SKM-1 treated with dmso at 0.1 percent for 144 hours (cell line): Measurements from ENCODE around the gene RAPGEF5.

Experiments
- DNase-seq: peaks from one replicate; lab custom pipeline; 2025; ENCODE audit not compliant: unreplicated experiment; lab: John Stamatoyannopoulos, UW

RAPGEF5 gene

DNA sequence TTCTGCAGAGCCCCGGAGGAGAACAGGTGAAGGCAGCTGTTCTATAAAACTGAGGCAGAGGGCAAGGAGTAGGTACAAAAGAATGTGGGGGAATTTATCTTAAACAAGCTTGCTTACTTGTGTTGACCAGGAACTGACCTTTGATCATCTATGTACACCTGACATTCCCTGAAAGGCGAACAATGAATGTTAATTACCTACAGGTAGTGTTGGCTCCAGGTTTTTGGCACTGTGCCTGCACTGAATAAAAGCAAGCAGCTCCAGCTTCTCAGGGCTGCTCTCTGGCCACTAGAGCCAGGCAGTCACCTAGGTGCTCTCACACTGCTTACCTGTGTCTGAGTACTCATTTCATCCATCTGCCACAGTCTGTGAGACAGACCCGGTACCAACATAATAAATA is 87.0 kb downstream of the RAPGEF5 start:
- DNase-seq, result no peak

DNA sequence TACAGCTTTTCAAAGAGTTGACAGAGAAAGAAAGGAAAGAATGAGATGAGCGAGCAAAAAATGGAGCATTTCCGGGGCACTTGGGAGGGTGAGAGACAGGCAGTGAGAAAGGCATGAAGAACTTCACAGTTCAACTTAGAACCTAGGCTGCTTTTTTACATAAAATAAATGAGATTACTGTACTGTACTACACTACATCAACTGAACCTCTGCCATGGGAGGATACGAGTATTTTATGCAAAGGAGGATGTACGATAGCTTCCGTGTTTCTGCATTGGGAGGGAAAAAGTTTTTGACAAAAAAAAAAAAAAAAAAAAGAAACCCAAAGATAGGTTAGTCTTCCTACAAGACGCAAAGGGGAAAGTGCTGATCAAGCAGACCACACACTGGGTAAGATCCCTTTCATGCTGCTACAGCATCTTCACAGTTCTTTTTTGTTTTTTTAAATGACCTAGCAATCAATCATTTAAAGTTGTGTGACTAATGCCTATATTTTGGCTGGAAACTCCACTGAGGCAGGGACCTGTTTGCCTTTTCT is 88.0 kb downstream of the RAPGEF5 start:
- DNase-seq, result no peak

DNA sequence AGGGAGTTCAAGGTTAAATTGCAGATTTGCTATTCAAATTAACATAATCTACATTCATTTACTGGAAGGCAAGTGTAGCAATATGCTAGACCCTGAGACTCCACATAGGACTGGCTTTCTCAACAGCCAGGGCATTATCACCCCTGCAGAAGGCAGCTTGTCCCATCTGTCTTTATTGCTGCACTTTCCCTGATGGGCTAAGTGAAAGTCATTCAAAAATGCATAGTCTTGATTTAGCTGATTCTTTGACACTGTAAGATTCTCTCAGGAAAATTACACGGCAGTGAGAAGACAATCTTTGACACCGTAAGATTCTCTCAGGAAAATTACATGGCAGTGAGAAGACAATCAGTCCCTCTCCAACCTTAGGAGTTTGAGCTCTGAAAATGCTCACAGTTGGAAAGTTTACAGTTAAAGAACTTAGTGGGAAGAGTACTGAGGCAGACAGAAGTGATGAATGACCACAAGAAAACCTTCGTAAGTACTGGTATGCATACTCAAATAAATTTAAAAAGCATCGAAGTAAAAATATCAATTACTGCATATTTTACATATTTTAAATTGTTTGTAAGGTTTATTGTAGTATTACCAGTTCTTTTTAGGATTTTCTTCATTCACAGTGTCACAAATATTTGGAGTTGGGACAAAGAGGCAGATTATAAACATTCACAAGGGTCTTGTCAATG is 88.9 kb downstream of the RAPGEF5 start:
- DNase-seq, result no peak

DNA sequence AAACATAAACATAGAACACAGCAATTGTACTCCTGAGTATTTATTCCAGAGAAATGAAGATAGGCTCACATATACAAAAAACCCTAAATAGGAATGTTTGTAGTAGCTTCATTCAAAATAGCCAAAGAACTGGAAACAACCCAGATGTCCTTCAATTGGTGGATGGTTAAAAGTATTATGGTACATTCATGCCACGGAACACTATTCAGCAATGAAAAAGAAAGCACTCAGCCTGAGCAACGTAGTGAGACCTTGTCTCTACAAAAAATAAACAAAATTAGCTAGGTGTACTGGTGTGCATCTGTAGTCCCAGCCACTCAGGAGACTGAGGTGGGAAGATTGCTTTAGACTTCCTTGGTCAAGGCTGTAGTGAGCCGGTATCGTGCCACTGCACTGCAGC is 94.4 kb downstream of the RAPGEF5 start:
- DNase-seq, result no peak

DNA sequence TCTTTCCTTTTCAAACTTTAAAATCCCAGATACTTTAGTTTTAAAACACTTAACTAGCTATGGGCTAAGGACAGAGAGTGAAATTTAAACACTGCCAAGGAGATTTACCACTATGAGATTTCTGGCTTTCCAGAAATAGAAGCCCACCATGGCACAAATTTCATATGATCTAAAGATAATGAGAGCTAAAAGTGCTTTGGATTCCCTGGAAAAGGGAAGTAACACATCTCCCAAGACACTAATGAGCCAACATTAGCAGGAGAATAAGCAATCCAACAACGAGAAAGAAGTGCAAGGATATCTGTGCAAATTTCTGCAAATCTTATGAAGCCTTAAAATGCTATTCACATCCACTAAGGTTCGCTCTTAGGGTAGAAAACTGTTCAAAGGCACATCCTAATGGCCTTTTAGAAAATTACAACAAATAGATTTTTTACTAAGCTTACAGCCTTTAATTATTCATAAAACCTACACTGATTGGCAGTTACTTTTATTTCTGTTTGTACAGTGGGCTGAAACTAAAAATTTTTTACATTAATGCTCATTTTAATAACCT is 100.3 kb downstream of the RAPGEF5 start:
- no peak for DNase-seq

DNA sequence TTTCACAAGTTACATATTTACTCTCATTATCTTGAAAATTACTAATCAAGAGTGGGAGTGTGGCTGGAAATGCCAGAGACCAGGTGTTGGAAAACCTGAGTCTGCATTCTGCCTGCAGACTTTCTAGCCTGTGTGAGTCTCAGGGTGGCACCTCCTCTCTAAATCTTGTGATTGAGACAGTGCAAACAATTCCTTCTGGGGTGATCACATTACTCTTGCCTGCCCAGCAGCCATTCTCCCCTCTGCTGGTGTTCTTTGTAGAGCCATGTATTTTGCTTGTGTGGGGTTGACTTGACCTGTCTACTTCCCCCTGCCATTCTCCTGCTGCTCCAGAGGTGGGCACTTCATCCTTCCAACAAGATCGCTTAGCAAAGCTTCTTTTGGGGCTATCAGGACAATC is 101.1 kb downstream of the RAPGEF5 start:
- no peak for DNase-seq

DNA sequence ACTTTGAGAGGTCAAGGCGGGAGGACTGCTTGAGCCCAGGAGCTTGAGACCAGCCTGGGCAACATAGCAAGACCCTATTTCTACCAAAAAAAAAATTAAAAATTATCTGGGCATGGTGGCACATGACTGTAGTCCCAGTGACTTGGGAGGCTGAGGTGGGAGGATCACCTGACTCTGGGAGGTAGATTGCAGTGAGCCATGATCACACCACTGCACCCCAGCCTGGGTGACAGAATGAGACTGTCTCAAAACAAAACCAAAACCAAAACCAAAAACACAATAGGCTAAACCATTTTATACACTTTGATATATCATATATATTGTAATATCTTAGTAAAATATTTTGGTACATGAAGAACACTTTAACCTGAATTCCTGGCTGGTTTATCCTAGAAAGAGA is 101.6 kb downstream of the RAPGEF5 start:
- DNase-seq, result no peak

DNA sequence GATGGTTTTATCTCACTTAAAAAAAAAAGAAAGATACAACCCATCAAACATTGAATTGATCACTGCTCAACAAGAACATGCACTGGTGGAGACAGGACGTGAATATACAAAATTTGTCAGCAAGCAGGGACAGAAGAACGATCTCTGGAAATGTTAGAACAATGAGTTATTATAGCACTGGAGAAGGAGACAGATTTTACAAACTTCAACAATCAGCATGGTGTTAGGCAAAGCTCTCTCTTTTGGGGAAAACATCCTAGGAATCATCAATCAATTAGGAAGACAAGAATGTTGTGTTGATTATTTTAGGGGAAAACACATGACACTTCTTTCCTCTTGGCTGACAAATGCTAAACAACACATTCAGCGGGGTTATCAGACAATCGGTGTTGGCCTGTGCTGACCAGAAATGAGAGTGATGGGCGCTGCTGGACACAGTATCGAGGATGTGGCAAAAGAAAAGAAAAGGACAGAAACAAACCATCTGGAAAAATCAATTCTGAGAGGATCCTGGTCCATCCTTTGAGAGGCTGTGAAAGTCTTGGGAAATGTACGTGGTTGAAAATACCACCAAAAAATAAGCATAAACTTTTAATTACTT is 103.9 kb downstream of the RAPGEF5 start:
- DNase-seq, result no peak

DNA sequence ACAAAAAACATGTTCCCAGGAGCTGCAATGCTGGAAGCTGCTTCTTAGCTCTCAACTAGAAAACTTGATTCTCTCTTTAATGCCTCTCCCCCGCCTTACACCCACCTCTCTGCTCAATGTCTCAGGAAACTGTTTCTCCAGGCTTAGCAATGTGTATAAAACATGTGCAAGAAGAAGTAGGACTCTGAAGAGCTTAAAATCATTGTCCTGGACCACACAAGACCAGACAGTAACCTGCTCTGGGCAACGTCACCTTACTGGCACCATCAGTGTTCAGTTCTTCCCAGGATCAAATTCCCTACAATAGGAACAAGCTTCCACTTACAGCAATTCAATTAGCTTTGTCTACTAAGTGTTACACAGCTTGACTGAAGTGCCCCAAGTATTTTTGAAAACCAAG is 104.9 kb downstream of the RAPGEF5 start:
- no peak for DNase-seq

DNA sequence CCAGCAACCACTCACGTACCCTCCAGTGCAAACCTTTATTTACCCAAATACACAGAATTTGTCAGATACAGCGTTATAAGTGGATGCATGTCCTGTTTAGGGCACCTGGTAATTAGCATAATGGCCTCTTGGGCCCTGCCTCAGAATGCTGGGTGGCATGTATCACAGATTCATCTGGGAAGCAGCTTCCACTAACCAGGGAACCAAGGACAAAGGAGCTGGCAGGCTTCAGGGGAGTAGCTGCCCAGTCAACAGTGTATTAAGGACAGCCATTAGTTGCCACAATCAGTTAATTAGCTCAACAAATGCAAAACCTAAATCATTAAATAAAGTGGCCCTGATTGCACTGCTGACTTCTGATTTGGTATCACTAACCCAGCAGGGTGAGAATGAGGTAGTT is 105.7 kb downstream of the RAPGEF5 start:
- DNase-seq, result no peak

DNA sequence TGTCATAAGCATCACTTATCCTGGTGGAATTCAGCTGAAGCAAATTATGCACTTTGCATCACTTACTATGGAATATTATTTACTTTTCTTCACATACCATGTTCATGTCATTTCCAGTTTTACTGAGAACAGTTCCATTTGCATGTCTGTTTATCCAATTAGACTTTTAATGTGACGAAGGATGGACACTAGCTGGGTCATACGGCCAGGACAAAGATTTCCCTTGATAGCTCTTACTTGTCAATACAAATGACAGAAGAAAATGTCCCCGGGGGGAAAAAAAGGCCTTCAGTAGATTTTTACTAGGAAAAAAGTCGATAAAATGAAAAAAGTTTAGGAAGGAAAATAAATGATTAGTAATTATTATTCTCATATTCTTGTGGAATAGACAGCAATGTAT is 106.6 kb downstream of the RAPGEF5 start:
- no peak for DNase-seq

DNA sequence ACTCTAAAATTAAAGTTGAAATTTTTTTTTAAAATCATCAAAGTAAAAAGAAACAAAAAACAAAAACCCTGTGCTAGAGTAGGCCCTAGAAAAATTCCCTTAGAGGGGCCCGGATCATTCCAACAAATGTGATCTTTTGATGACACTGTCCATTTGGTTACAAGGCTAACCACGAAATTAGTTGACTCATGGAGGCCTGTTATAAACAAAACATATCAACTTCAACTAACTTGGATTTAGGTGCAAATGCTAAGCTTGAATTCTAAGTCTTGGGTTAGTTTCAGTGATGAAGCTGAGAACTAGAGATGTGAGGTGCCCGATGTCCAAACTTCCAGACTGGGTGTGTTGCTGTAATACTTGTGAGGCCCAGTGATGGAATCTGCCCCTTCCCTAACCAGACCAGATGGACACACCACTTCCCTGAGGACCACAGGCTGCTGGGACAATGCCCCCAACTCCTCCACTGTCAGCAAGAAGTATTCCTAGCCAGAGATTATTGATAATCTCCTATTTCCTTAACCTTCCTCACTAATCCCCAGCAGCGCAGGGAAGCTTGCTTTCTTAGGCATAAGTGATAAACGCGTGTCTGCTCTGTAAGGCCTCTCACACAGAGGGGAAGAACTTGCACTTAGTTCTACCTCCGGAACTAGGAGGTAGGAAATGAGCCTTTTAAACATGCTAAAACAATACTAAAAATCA is 108.7 kb downstream of the RAPGEF5 start:
- DNase-seq, result no peak

DNA sequence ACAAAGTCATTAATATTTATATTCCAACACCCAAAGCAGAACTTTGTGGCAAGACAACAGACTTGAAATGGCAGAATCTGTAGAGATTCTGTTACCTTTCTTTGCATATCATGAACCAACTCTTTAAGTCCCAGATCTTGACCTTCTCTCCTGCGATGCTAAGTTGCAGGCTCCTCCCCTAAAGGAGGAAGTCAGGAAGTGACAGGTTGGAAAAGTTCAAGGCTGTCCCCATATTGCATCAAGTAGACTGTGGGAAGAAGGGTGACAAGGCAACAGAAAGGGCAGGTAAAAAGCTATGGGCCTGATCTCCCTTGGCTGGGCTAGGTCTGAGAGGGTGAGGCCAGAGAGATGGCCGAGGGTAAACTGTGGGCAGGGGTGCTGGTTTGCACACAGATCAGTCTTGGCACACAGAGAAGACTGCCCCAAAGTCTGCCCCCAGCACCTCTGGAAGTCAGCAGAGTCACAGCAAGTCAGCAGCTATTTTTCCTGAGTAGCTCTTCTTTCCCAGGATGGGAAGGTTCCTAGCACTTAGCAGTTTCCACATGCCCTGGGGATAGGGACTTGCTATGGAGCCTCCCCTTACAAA is 115.1 kb downstream of the RAPGEF5 start:
- DNase-seq, result no peak

DNA sequence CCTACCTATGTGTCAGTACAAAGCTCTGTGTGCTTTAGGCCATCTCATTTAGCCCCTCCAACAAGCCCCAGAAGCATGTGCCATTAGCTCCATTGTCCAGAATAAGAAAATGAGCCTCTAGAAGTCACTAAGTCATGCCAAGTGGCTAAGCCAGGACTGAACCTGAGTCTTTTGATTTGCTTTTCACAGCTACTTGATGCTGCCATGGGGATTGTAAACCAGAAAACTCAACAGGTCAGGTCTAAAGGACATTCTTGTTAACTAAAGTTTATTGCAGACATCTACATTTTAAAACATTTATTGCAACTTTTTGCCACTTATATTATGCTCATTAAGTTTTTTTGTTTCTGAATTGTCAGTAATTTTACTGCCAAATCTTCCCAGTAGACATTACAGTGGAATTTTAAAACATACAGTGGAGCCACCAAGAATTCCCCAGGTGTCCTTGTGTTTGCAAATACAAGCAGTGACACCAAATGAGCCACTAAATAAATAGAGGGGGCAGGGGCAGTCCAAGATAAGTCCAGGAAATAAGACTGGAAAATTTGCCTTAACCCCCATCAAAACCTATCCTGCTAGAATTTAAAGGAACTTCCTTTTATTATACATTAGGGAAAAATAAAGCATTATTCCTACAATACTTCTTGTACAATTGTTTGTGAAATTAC is 115.9 kb downstream of the RAPGEF5 start:
- no peak for DNase-seq

DNA sequence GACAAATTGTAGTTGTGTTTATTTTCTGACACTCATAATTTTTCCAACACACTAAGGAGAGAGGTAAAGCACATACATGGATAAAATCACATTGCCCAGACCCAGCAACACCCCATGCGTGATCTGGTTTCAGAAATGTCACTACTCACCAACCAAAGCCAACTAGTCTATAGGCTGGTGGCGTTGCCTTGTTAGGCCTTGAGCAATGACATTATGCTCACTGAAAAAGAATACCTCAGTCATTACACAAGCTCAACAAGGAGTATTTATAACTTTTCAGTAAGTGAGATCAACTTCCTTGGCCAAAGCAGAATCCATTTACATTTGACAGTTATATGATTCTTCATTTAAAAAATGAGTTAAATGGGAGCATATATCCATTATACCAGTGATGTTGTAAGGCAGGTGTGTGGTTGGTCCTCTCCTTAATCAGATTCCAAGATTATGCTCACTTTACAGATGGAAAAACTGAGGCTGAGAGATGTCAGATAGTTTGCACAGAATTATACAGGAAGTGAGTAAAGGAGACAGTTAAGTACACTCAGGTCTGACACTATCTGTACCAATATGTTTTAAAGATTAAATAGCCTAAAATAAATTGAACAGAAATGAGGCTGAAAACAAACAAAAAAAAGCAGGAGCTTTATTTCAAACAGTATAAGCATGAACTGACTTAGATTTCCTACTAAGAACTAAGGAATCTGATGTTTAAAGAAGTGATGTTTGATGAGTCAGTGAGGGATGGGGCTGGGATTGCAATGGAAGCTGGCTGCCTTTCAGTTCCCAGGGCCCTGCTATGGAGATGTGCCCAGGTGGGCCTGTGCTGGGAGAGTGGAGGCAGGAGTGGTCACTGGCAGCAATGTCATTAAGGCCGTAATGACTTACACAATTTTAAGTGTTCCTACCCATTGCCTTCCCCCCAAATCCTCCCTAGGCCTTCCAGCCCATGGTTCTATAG is 118.3 kb downstream of the RAPGEF5 start:
- DNase-seq, result no peak

DNA sequence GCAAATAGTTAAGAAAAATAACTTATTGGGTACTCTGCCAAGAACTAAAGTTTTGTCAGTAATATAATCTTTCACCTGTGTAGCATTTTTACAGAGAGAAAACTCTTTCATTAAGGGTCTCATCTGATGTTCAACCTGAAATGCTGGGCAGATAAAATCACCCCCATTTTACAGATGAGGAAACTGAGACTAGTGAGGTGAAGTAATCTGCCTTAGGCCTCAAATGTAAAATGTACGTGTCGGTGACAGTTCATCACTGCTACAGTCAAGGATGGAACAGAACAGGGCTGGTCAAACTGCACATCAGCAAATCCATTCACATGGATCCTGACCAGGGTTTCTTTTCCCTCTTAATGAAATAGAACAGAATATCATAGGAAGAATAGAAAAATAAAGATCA is 121.8 kb downstream of the RAPGEF5 start:
- no peak for DNase-seq

DNA sequence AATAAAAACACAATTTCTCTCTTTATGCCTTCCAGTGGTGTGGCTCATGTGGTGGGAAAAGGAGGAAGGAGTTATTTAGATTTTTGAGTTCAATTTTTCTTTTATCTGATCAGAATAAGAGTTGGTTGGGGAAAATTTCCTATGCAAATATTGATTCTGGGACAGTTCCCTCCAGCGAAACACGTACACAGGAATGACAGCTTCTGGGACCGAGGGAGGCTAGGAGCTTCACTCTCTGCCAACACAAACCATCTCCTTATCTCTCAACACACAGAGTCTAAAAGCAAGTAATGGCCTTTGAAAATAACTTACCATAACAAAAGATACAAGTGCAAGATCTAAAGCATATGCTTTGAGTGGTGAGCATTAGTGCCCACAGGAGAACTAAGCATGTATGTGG is 122.7 kb downstream of the RAPGEF5 start:
- no peak for DNase-seq

DNA sequence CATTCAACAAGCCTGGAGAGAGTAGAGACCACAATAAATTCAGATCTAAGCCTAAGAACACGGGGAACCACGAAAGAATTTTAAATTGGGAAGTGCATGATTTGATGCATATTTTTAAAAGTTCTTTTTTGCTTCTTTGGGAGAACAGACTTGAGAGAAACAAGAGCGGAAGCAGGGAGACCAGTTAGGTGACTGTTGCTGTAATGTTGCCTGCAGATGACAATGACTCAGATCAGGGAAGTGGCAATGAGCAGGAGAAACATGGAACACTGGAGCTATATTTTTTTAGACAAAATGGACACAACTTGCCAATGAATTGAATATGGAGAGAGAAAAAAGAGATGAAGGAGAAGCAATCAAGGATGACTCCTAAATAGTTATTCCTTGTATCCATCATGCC is 125.1 kb downstream of the RAPGEF5 start:
- no peak for DNase-seq

DNA sequence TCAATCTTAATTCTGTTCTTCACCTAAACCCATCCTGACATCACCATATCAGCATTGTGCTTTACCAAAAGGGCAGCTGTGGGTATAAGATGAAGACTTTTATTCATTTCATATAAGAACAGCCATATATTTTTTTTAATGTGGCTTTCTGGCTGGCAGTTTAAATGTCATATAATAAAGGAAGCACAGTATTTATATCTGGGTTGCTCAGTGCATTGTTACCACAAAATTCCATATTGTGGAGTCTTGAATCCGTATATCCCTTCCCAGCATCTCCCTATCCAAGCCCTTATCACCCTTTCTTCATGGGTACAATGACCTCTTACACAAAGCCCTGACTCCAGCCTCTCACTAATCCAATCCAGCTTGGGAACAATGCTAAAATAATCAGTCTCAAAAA is 125.8 kb downstream of the RAPGEF5 start:
- no peak for DNase-seq

DNA sequence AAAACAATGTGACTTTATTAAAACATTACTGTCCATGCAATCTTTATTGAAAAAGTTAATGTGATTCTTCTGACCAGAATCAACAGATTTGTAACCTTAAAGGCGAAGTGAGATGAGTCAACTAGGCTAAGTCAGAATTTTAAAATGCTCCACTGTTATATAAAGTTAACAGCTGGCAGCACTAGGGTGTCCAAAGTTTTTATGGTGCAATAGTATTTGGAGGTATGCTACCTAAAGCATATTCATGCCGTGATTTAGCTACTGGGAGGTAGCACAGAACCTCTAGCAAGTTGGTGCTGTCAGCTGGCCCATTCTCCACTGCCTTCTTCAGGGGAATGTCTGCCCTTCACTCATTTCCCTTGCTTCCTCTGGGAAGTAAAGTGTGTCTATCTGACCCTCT is 126.7 kb downstream of the RAPGEF5 start:
- DNase-seq, result no peak
